Upper lobe of left lung (tissue), 6 donors: ENCODE results near the gene TRA2A. TPM values are rescaled to one million over a fixed set of nuclear protein-coding genes. Genes with fewer than 3 reads are reported as not detected.

ENCODE experiments used
- ATAC-seq, 2 donors: fragments of 200-7000 bp; cut with Tn5 transposase; one replicate each; pipeline ENCODE4 v1.9.1; 2022; ENCODE audit warnings: mild to moderate bottlenecking in 2 of 2, moderate library complexity in 2 of 2; ENCODE audit not compliant: low FRiP score in 2 of 2
- DNase-seq, 2 donors: peaks; one replicate each; pipeline ENCODE4 v3.0.0-alpha.2; 2019 to 2020
- H3K27ac ChIP-seq, 4 donors: fragments of 200-600 bp; sonication (generic); one replicate each; pipeline ENCODE4 v1.5.1; 2016 to 2019
- H3K27me3 ChIP-seq, 4 donors: fragments of 200-600 bp; sonication (generic); one replicate each; pipeline ENCODE4 v1.5.1; 2017 to 2019
- H3K36me3 ChIP-seq, 4 donors: fragments of 200-600 bp; sonication (generic); one replicate each; pipeline ENCODE4 v1.5.1; 2016 to 2019
- H3K4me1 ChIP-seq, 4 donors: fragments of 200-600 bp; sonication (generic); one replicate each; pipeline ENCODE4 v1.5.1; 2018 to 2019
- H3K4me3 ChIP-seq, 4 donors: fragments of 200-600 bp; sonication (generic); one replicate each; pipeline ENCODE4 v1.5.1; 2017 to 2019; ENCODE audit warnings: mild to moderate bottlenecking in 2 of 4, moderate library complexity in 1 of 4
- H3K9me3 ChIP-seq, 4 donors: fragments of 200-600 bp; sonication (generic); one replicate each; pipeline ENCODE4 v1.5.1; 2018 to 2019
- EP300 ChIP-seq, 4 donors: sonication (generic); formaldehyde crosslinking; IDR thresholded peaks; one replicate each; pipeline ENCODE4 v1.5.1; 2017; ENCODE audit warnings: antibody characterized with exemption in 4 of 4, control low read depth in 2 of 4
- POLR2A ChIP-seq, 4 donors: fragments of 450-650 bp; IDR thresholded peaks; one replicate each; pipeline ENCODE4 v1.5.1; 2016 to 2017; ENCODE audit warnings: antibody characterized with exemption in 4 of 4, mild to moderate bottlenecking in 2 of 4
- POLR2AphosphoS5 ChIP-seq, 2 donors: sonication (generic); formaldehyde crosslinking; IDR thresholded peaks; one replicate each; pipeline ENCODE4 v1.5.1; 2017; ENCODE audit warnings: antibody characterized with exemption in 2 of 2
- WGBS, 2 donors: methylation state at CpG; one replicate each; pipeline ENCODE4 v1.1.5; 2017 to 2018; 5-methylcytosine and 5-hydroxymethylcytosine counted together
- small RNA-seq, 4 donors: library from RNA; depleted of rRNA; stranded (forward); fragments of <200 nt; gene quantifications; one replicate each; pipeline ENCODE3, GENCODE V24; 2016
- total RNA-seq, 6 donors: library from RNA; depleted of rRNA in 4 of 6; stranded (reverse); fragments of >200 nt in 4 of 6; gene quantifications; one replicate each; pipeline versions ENCODE4 v1.1.0 to v1.2.1, GENCODE V29; 2016 to 2021
- TF ChIP-seq, protein P1 (sequence below), 6 experiments: fragments of 450-650 bp in 4 of 6; fragments of 200-600 bp in 2 of 6; sonication (generic) in 2 of 6; IDR thresholded peaks; one replicate each; pipeline ENCODE4 v1.5.1; 2016 to 2019; ENCODE audit warnings: antibody characterized with exemption in 6 of 6
- donor health status: DM: no; HTN: no; CAD: no; lungs with moderate emphysema.
- donor health status: DM: no; HTN: yes; CAD: no; lungs with severe emphysema.

TRA2A gene
- total RNA-seq, 6 donors from 2014 or later, result 35.1 to 192 (median 61.0) TPM

DNA sequence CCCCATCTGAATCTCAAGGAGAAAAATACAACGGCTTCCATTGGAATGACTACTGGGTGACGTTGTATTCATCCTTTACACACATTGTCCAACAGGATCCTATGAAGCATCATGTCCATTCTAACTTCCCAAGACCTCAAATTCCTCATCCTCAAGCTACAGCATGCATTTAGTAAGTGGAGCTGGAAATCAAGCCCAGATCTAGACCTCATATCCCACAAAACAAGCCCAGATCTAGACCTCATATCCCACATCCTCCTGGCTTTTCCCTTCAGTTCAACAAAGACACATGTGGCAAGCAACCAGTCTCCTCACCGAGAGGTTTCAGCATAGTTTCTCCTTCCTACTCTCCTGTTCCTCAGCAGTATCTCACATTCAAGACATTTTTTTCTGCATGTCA, 73.7 kb downstream of the TRA2A start:
- TF ChIP-seq POLR2A (IDR thresholded peaks at IDR 0.05) (no peak), POLR2AphosphoS5 (IDR thresholded peaks at IDR 0.05) (no peak), EP300 (IDR thresholded peaks at IDR 0.05) (no peak)
- TF ChIP-seq, protein P1, sequence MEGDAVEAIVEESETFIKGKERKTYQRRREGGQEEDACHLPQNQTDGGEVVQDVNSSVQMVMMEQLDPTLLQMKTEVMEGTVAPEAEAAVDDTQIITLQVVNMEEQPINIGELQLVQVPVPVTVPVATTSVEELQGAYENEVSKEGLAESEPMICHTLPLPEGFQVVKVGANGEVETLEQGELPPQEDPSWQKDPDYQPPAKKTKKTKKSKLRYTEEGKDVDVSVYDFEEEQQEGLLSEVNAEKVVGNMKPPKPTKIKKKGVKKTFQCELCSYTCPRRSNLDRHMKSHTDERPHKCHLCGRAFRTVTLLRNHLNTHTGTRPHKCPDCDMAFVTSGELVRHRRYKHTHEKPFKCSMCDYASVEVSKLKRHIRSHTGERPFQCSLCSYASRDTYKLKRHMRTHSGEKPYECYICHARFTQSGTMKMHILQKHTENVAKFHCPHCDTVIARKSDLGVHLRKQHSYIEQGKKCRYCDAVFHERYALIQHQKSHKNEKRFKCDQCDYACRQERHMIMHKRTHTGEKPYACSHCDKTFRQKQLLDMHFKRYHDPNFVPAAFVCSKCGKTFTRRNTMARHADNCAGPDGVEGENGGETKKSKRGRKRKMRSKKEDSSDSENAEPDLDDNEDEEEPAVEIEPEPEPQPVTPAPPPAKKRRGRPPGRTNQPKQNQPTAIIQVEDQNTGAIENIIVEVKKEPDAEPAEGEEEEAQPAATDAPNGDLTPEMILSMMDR (IDR thresholded peaks at IDR 0.05), result no peak
- no peaks in the 10 kb centered on the region for H3K9me3 ChIP-seq
- no peaks in the 10 kb centered on the region for H3K27me3 ChIP-seq
- no peak overlapping the region for H3K4me3 ChIP-seq
- WGBS, 2 donors, result 80 to 91% methylated on average over 3 of the region's 3 CpGs
- DNase-seq (no peak), ATAC-seq (no peak)
- H3K36me3 ChIP-seq, result no peaks in the 10 kb centered on the region
- no peak overlapping the region for H3K27ac ChIP-seq
- H3K4me1 ChIP-seq, result no peaks in the 10 kb centered on the region

DNA sequence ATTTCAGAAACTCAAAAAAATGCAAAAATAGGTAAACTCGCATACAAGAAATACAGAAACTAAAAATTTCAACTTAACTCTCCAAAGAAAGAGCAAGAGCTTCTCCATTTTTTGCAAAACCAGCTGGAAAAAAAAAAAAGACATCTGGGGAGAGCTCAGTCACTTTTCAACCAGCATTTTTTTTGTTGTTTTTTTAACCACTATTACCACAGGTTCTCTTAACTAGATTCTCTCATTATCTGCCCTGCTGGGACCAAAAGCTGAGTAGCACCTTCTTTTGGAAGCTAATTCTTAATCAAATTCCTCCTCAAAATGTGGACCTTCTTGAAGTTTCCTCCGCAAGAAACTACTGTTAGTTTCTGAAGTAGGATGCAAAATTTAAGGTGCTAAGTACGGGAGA, 75.7 kb downstream of the TRA2A start:
- WGBS, 2 donors, result 90 to 94% methylated on average over 3 of the region's 3 CpGs
- Histone ChIP-seq H3K36me3 (no peaks in the 10 kb centered on the region), H3K9me3 (no peaks in the 10 kb centered on the region), H3K4me1 (no peaks in the 10 kb centered on the region), H3K27ac (no peak overlapping the region), H3K27me3 (no peaks in the 10 kb centered on the region), H3K4me3 (no peak overlapping the region)
- TF ChIP-seq POLR2AphosphoS5 (IDR thresholded peaks at IDR 0.05), result no peak
- TF ChIP-seq POLR2A (IDR thresholded peaks at IDR 0.05), result no peak
- TF ChIP-seq EP300 (IDR thresholded peaks at IDR 0.05), result no peak
- TF ChIP-seq, protein P1 (IDR thresholded peaks at IDR 0.05), result no peak
- ATAC-seq, result no peak
- no peak for DNase-seq

DNA sequence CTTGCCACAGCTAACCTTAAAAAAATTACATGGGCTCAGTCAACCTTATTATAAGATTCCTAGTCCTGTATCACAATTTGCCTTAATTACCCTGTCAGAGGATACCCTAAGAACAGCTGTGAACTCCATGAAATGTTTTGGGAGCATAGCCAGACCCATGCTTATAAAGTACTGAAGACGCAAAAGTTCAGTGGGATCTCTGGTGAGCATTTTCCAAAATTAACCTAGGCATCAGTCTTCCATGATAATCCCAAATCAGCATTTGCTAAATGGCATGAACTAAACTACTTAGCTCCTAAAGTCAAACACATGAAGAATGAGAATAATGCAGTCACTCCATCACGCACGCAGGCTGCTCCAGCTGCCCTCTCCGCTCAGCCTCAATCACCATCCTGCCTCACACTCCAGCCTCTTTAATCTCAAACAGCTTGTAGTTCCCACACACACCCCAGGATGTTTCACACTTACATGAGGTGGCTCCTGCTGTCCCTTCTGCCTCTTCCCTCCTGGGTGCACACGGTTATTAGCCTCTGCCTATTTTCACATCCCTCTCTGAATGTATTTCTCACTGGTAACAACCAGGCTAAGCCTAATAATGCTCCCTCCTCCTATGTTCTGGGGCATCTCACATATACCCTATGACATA, 76.8 kb downstream of the TRA2A start:
- no peak for TF ChIP-seq POLR2A (IDR thresholded peaks at IDR 0.05)
- TF ChIP-seq, protein P1 (IDR thresholded peaks at IDR 0.05), result no peak
- no peak for TF ChIP-seq POLR2AphosphoS5 (IDR thresholded peaks at IDR 0.05)
- no peak for TF ChIP-seq EP300 (IDR thresholded peaks at IDR 0.05)

More for the DNA sequence above, 76.8 kb downstream of the TRA2A start:
- 75 to 81% methylated on average over 5 of the region's 5 CpGs for WGBS, 2 donors
- no peaks in the 10 kb centered on the region for H3K36me3 ChIP-seq
- no peak overlapping the region for H3K4me3 ChIP-seq
- DNase-seq (no peak), ATAC-seq (no peak)
- no peaks in the 10 kb centered on the region for H3K9me3 ChIP-seq
- H3K4me1 ChIP-seq, result no peaks in the 10 kb centered on the region
- no peak overlapping the region for H3K27ac ChIP-seq
- H3K27me3 ChIP-seq, result no peaks in the 10 kb centered on the region

Small RNA genes lying within 50 kb of the gene (small RNA-seq; reads per million reads assigned to genes)
- gene AC079780.1 (0 reads per million in 4 donors), gene RF00019 (0 reads per million in 4 donors)

Other genes starting within 250 kb of the TRA2A start
- gene MALSU1, start 232.6 kb downstream of the TRA2A start, total RNA-seq, result 10 to 100 TPM; 30.5 to 63.2 (median 44.6) TPM
- gene IGF2BP3, start 61.5 kb downstream of the TRA2A start, total RNA-seq, result 1 to 10 TPM in 2 of 6 donors, under 1 TPM in 2, not detected in 2; 0.91 to 1.5 (median 1.1) TPM
- gene CCDC126, start 65.4 kb upstream of the TRA2A start, total RNA-seq, result 10 to 100 TPM; 11.5 to 48.2 (median 14.7) TPM
- 10 to 100 TPM in 4 of 6 donors, 1 to 10 TPM in 2; 7.9 to 19.4 (median 11.2) TPM for gene FAM221A, start 148.2 kb upstream of the TRA2A start, total RNA-seq
- gene STK31, start 178.2 kb upstream of the TRA2A start, total RNA-seq, result 1 to 10 TPM in 3 of 6 donors, under 1 TPM in 3; 0.44 to 4.2 (median 1.0) TPM